ENCODE data around the gene EPAS1. TPM values are rescaled to one million over a fixed set of nuclear protein-coding genes. Genes with fewer than 3 reads are reported as not detected.

EPAS1 gene
- total and polyA plus RNA-seq, 2 of the 8 experiments (the other 6 are each of a cell fraction or from before 2014, with no cell fraction given), result 2.0 to 4.9 TPM

GRCh38 chr2:46339676-46340459, 42.7 kb downstream of the EPAS1 start:
- no peak overlapping the region for H3K23ac ChIP-seq (ENCODE audit: insufficient read length)
- no peak overlapping the region for H2BK20ac ChIP-seq (ENCODE audit: low read length)
- CTCF ChIA-PET (ENCODE audit: partially characterized antibody), result interaction anchor here (0.6 to 2.5 kb wide), 9 partner anchors 10 to 347 kb away, joined by 3 to 13 read pairs (median 3); no protein-coding TSS in a partner anchor
- H3K9me3 ChIP-seq (ENCODE audit: insufficient read depth in 2 of 2, low read depth in 1 of 2, low read length in 1 of 2), result no peaks in the 10 kb centered on the region
- H3K56ac ChIP-seq (replicated peaks; ENCODE audit: insufficient read length, low read depth, low read length), result no peak overlapping the region
- H4K20me1 ChIP-seq (replicated peaks in 1 of 2; ENCODE audit: control insufficient read depth in 1 of 2, insufficient read depth in 2 of 2, low read length in 2 of 2), result no peaks in the 10 kb centered on the region
- no peaks in the 10 kb centered on the region for H3K79me2 ChIP-seq (ENCODE audit: control insufficient read depth in 1 of 2, insufficient read depth in 2 of 2, low read length in 2 of 2)
- no peaks in the 10 kb centered on the region; a peak in 1 of 7 replicates for H3K27me3 ChIP-seq (replicated peaks in 1 of 4; ENCODE audit: control insufficient read depth in 3 of 4, extremely low read depth in 1 of 4, insufficient read depth in 3 of 4, low read length in 3 of 4)
- no peak overlapping the region for H4K5ac ChIP-seq (ENCODE audit: insufficient read length, low read depth, low read length)
- no peak overlapping the region for H2BK120ac ChIP-seq (replicated peaks; ENCODE audit: low read depth, low read length)
- H3K18ac ChIP-seq (ENCODE audit: extremely low read depth, low read length), result no peak overlapping the region
- no peak overlapping the region for H3K4me3 ChIP-seq (ENCODE audit: extremely low read depth in 1 of 4, insufficient read depth in 2 of 4, low read depth in 3 of 4, low read length in 4 of 4)
- H3K4ac ChIP-seq (replicated peaks; ENCODE audit: insufficient read length, low read depth, low read length), result no peak overlapping the region
- H3K27ac ChIP-seq (ENCODE audit: low read depth, low read length), result no peak overlapping the region
- H3K4me2 ChIP-seq (ENCODE audit: insufficient read depth in 1 of 2, low read depth in 2 of 2, low read length in 2 of 2), result no peak overlapping the region
- H3K9ac ChIP-seq (replicated peaks in 1 of 4; ENCODE audit: extremely low read depth in 1 of 4, low read depth in 3 of 4, low read length in 3 of 4), result no peak overlapping the region
- no peaks in the 10 kb centered on the region for H3K79me1 ChIP-seq (ENCODE audit: low read depth, low read length)
- H2AFZ ChIP-seq (ENCODE audit: low read length), result no peak overlapping the region
- POLR2A ChIA-PET (ENCODE audit: partially characterized antibody), result interaction anchor here (1.1 kb wide), 1 partner anchor 28 kb away, joined by 3 read pairs; no protein-coding TSS in a partner anchor
- no peak overlapping the region; the same call in 1 of the 2 replicates for H4K8ac ChIP-seq (ENCODE audit: extremely low read depth, insufficient read depth, low read length)
- no peak overlapping the region for H2BK15ac ChIP-seq (ENCODE audit: low read length)
- H4K91ac ChIP-seq (replicated peaks; ENCODE audit: insufficient read length, low read length), result no peak overlapping the region
- DNase-seq (ENCODE audit: low read depth in 1 of 2, low spot score in 2 of 2) (no peak), FAIRE-seq (no peak)
- H3K23me2 ChIP-seq (ENCODE audit: low read depth, low read length), result no peaks in the 10 kb centered on the region
- H3K4me1 ChIP-seq (replicated peaks in 1 of 4; ENCODE audit: control insufficient read depth in 3 of 4, insufficient read depth in 4 of 4, low read length in 3 of 4), result peaks cover 0 to 9% (median 7%) of the 10 kb centered on the region in 4 experiments; a peak in 6 of 7 replicates
- H2AK5ac ChIP-seq (ENCODE audit: low read depth, low read length), result no peak overlapping the region
- H3K36me3 ChIP-seq (ENCODE audit: control insufficient read depth in 2 of 4, insufficient read depth in 4 of 4, low read length in 3 of 4), result no peaks in the 10 kb centered on the region
- H3K14ac ChIP-seq (ENCODE audit: insufficient read length), result no peak overlapping the region
- WGBS, 2 experiments (ENCODE audit: extremely low coverage in 1 of 2, insufficient coverage in 1 of 2, insufficient read length in 1 of 2, insufficient replicate concordance in 2 of 2, low coverage in 1 of 2, low lambda C conversion rate in 2 of 2, missing lambda C conversion rate in 1 of 2), result 90% methylated on average over 12 of the region's 12 CpGs; no CpG with 5 or more reads in 1 of the 2 experiments
- no peak overlapping the region for H2BK5ac ChIP-seq (ENCODE audit: low read depth, low read length)
- H2BK12ac ChIP-seq (ENCODE audit: low read depth, low read length), result no peak overlapping the region
- TF ChIP-seq TBP (IDR thresholded peaks at IDR 0.05; ENCODE audit: low read depth, low read length) (no peak), RXRA (IDR thresholded peaks at IDR 0.05; ENCODE audit: insufficient read depth, low read depth, low read length) (no peak), POLR2A (IDR thresholded peaks at IDR 0.05; ENCODE audit: control extremely low read depth in 1 of 2, low read depth in 2 of 2, low read length in 2 of 2) (no peak), GABPA (IDR thresholded peaks at IDR 0.05; ENCODE audit: borderline replicate concordance, insufficient read depth, low read length) (no peak), KDM4A (IDR thresholded peaks at IDR 0.05; ENCODE audit: low read depth, low read length, severe bottlenecking) (no peak), GTF2F1 (IDR thresholded peaks at IDR 0.05; ENCODE audit: borderline replicate concordance, low read depth, low read length) (no peak), SRF (IDR thresholded peaks at IDR 0.05; ENCODE audit: low read depth, low read length) (no peak), YY1 (IDR thresholded peaks at IDR 0.05; ENCODE audit: low read depth, low read length) (no peak), SIN3A (conservative IDR thresholded peaks at IDR 0.05 in 1 of 2, IDR thresholded peaks at IDR 0.05 in 1 of 2; ENCODE audit: low read depth in 1 of 2, low read length in 2 of 2) (no peak), EP300 (IDR thresholded peaks at IDR 0.05; ENCODE audit: borderline replicate concordance in 1 of 2, low read depth in 2 of 2, low read length in 2 of 2) (no peak), MAX (IDR thresholded peaks at IDR 0.05) (no peak), RBBP5 (IDR thresholded peaks at IDR 0.05; ENCODE audit: borderline replicate concordance, low read depth, low read length) (no peak)
